HepG2 (cell line): ENCODE measurements around the gene NDUFB7. TPM values are rescaled to one million over a fixed set of nuclear protein-coding genes. Genes with fewer than 3 reads are reported as not detected.

Experiments used
- PCBP1 ChIP-seq: fragments of 200-400 bp; formaldehyde crosslinking; IDR thresholded peaks from 2 replicates; pipeline ENCODE4 v1.6.1; 2017; ENCODE audit warnings: mild to moderate bottlenecking, low read depth, low read length, borderline replicate concordance
- TBX2 ChIP-seq: sonication (generic); formaldehyde crosslinking; IDR thresholded peaks from 2 replicates; pipeline ENCODE4 v1.5.0; 2020; ENCODE audit warnings: missing genetic modification reagents, mild to moderate bottlenecking, borderline replicate concordance
- polyA plus RNA-seq, 8 experiments: library from polyadenylated mRNA; depleted of rRNA in 3 of 8; stranded (reverse) in 7 of 8; unstranded in 1 of 8; fragments of >200 nt; fragmentation: Illumina TruSeq in 4 of 8; extraction: Trizol in 4 of 8; gene quantifications; 2 replicates each; pipeline versions ENCODE4 v1.2.1 to v1.2.3, GENCODE V29; 2011 to 2016; ENCODE audit warnings: low read depth in 4 of 8, missing spikeins in 1 of 8, mixed read lengths in 1 of 8; ENCODE audit not compliant: insufficient read depth in 1 of 8
- total RNA-seq, 5 experiments: library from RNA; depleted of rRNA; stranded (reverse); fragments of >200 nt; fragmentation: Illumina TruSeq; extraction: Trizol; gene quantifications; 2 replicates each; pipeline ENCODE4 v1.2.3, GENCODE V29; 2016; ENCODE audit warnings: low read depth in 1 of 5
- TF ChIP-seq, protein P1 (sequence below): sonication (generic); formaldehyde crosslinking; IDR thresholded peaks from 2 replicates; pipeline ENCODE4 v1.5.0; 2020; ENCODE audit warnings: mild to moderate bottlenecking, missing genetic modification reagents, borderline replicate concordance
- TF ChIP-seq, protein P2 (sequence below): sonication (generic); formaldehyde crosslinking; IDR thresholded peaks from 2 replicates; pipeline ENCODE4; 2020; ENCODE audit warnings: missing genetic modification reagents, mild to moderate bottlenecking, borderline replicate concordance

NDUFB7 gene
- total and polyA plus RNA-seq, 2 of the 13 experiments (the other 11 are each of a cell fraction or from before 2014, with no cell fraction given): 156 to 198 TPM

- TF ChIP-seq, protein P1, sequence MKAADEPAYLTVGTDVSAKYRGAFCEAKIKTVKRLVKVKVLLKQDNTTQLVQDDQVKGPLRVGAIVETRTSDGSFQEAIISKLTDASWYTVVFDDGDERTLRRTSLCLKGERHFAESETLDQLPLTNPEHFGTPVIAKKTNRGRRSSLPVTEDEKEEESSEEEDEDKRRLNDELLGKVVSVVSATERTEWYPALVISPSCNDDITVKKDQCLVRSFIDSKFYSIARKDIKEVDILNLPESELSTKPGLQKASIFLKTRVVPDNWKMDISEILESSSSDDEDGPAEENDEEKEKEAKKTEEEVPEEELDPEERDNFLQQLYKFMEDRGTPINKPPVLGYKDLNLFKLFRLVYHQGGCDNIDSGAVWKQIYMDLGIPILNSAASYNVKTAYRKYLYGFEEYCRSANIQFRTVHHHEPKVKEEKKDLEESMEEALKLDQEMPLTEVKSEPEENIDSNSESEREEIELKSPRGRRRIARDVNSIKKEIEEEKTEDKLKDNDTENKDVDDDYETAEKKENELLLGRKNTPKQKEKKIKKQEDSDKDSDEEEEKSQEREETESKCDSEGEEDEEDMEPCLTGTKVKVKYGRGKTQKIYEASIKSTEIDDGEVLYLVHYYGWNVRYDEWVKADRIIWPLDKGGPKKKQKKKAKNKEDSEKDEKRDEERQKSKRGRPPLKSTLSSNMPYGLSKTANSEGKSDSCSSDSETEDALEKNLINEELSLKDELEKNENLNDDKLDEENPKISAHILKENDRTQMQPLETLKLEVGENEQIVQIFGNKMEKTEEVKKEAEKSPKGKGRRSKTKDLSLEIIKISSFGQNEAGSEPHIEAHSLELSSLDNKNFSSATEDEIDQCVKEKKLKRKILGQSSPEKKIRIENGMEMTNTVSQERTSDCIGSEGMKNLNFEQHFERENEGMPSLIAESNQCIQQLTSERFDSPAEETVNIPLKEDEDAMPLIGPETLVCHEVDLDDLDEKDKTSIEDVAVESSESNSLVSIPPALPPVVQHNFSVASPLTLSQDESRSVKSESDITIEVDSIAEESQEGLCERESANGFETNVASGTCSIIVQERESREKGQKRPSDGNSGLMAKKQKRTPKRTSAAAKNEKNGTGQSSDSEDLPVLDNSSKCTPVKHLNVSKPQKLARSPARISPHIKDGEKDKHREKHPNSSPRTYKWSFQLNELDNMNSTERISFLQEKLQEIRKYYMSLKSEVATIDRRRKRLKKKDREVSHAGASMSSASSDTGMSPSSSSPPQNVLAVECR (CRISPR knock-in tag): peak; percentile 56; the same call in 1 of the 2 replicates
- TF ChIP-seq PCBP1 (no peak), TBX2 (peak; percentile 65; the same call in 1 of the 2 replicates)
- TF ChIP-seq, protein P2, sequence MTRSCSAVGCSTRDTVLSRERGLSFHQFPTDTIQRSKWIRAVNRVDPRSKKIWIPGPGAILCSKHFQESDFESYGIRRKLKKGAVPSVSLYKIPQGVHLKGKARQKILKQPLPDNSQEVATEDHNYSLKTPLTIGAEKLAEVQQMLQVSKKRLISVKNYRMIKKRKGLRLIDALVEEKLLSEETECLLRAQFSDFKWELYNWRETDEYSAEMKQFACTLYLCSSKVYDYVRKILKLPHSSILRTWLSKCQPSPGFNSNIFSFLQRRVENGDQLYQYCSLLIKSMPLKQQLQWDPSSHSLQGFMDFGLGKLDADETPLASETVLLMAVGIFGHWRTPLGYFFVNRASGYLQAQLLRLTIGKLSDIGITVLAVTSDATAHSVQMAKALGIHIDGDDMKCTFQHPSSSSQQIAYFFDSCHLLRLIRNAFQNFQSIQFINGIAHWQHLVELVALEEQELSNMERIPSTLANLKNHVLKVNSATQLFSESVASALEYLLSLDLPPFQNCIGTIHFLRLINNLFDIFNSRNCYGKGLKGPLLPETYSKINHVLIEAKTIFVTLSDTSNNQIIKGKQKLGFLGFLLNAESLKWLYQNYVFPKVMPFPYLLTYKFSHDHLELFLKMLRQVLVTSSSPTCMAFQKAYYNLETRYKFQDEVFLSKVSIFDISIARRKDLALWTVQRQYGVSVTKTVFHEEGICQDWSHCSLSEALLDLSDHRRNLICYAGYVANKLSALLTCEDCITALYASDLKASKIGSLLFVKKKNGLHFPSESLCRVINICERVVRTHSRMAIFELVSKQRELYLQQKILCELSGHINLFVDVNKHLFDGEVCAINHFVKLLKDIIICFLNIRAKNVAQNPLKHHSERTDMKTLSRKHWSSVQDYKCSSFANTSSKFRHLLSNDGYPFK (CRISPR knock-in tag): 0 out of 2 replicates have a peak, but pooled peaks have one; percentile 19
Observed at GRCh38 chr19:14554382-14554812, 17.5 kb downstream of the NDUFB7 start (continued).
